HL-60 (cell line): ENCODE measurements around the gene CACNA1G.

Source experiments
- POLR2AphosphoS5 ChIP-seq: IDR thresholded peaks from 2 replicates; pipeline ENCODE4 v1.6.1; 2012; ENCODE audit warnings: low read depth
- SPI1 ChIP-seq: IDR thresholded peaks from 2 replicates; pipeline ENCODE4 v1.6.1; 2012; ENCODE audit warnings: low read depth, mild to moderate bottlenecking, borderline replicate concordance
- TF ChIP-seq, protein P1 (sequence below): IDR thresholded peaks from one replicate; pipeline ENCODE4 v1.5.1; 2011; ENCODE audit warnings: low read length, control low read depth, inconsistent platforms; ENCODE audit not compliant: insufficient read depth
- TF ChIP-seq, protein P2 (sequence below): IDR thresholded peaks from 2 replicates; pipeline ENCODE4 v1.6.1; 2012; ENCODE audit warnings: low read depth; ENCODE audit not compliant: insufficient replicate concordance

DNA sequence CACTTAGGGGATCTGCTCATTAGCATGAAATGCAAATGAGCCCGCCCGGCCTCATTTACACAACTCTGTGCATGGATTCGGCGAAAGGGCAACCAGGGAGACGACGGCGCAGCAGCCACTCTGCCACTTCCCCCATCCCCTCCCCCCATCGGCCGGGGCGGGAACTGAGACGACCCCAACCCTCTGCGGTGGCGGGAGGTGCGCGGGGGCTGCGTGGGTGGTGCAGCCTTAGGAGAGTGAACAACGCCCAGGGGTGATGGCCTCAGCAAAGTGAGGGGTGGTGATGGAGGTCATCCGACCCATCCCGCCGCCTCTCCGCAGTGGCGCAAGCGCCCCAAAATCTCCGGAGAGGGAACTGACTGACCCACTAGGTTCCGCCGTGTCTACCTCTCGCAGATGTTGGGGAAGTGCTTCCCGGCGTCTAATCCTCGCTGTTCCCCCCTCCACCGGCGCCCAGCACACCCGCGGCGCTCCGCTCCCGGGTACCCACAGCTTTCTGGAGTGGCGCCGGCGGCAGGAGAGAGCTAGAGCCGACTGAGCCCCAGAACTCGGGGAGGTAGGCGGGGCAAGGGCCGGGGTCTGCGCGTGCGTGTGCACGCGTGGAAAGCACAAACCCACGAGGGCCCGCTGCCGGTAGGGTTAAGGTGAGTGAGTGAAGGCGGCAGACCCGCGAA lies 1.4 kb upstream of the CACNA1G start:
- TF ChIP-seq, protein P1, sequence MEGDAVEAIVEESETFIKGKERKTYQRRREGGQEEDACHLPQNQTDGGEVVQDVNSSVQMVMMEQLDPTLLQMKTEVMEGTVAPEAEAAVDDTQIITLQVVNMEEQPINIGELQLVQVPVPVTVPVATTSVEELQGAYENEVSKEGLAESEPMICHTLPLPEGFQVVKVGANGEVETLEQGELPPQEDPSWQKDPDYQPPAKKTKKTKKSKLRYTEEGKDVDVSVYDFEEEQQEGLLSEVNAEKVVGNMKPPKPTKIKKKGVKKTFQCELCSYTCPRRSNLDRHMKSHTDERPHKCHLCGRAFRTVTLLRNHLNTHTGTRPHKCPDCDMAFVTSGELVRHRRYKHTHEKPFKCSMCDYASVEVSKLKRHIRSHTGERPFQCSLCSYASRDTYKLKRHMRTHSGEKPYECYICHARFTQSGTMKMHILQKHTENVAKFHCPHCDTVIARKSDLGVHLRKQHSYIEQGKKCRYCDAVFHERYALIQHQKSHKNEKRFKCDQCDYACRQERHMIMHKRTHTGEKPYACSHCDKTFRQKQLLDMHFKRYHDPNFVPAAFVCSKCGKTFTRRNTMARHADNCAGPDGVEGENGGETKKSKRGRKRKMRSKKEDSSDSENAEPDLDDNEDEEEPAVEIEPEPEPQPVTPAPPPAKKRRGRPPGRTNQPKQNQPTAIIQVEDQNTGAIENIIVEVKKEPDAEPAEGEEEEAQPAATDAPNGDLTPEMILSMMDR, result no peak
- TF ChIP-seq POLR2AphosphoS5 (no peak), SPI1 (no peak)
- TF ChIP-seq, protein P2, sequence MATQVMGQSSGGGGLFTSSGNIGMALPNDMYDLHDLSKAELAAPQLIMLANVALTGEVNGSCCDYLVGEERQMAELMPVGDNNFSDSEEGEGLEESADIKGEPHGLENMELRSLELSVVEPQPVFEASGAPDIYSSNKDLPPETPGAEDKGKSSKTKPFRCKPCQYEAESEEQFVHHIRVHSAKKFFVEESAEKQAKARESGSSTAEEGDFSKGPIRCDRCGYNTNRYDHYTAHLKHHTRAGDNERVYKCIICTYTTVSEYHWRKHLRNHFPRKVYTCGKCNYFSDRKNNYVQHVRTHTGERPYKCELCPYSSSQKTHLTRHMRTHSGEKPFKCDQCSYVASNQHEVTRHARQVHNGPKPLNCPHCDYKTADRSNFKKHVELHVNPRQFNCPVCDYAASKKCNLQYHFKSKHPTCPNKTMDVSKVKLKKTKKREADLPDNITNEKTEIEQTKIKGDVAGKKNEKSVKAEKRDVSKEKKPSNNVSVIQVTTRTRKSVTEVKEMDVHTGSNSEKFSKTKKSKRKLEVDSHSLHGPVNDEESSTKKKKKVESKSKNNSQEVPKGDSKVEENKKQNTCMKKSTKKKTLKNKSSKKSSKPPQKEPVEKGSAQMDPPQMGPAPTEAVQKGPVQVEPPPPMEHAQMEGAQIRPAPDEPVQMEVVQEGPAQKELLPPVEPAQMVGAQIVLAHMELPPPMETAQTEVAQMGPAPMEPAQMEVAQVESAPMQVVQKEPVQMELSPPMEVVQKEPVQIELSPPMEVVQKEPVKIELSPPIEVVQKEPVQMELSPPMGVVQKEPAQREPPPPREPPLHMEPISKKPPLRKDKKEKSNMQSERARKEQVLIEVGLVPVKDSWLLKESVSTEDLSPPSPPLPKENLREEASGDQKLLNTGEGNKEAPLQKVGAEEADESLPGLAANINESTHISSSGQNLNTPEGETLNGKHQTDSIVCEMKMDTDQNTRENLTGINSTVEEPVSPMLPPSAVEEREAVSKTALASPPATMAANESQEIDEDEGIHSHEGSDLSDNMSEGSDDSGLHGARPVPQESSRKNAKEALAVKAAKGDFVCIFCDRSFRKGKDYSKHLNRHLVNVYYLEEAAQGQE, result no peak
